C4-2B (cell line): ENCODE measurements around the gene PTPA.
"Not testable (repeated sequence)": the region's sequence is repeated elsewhere in the genome, so short reads cannot be mapped to it uniquely, and the experiment has no call there.

Experiments used
- H3K27ac ChIP-seq: fragments of 450-650 bp; 2 replicates; pipeline ENCODE4 v1.5.1; 2017
- ZFX ChIP-seq: fragments of 450-650 bp; IDR thresholded peaks from 2 replicates; pipeline ENCODE4 v1.6.1; 2017
- TF ChIP-seq, protein P1 (sequence below): fragments of 450-650 bp; conservative IDR thresholded peaks from 2 replicates; pipeline ENCODE4 v1.5.1; 2017; ENCODE audit warnings: mild to moderate bottlenecking

PTPA gene

DNA sequence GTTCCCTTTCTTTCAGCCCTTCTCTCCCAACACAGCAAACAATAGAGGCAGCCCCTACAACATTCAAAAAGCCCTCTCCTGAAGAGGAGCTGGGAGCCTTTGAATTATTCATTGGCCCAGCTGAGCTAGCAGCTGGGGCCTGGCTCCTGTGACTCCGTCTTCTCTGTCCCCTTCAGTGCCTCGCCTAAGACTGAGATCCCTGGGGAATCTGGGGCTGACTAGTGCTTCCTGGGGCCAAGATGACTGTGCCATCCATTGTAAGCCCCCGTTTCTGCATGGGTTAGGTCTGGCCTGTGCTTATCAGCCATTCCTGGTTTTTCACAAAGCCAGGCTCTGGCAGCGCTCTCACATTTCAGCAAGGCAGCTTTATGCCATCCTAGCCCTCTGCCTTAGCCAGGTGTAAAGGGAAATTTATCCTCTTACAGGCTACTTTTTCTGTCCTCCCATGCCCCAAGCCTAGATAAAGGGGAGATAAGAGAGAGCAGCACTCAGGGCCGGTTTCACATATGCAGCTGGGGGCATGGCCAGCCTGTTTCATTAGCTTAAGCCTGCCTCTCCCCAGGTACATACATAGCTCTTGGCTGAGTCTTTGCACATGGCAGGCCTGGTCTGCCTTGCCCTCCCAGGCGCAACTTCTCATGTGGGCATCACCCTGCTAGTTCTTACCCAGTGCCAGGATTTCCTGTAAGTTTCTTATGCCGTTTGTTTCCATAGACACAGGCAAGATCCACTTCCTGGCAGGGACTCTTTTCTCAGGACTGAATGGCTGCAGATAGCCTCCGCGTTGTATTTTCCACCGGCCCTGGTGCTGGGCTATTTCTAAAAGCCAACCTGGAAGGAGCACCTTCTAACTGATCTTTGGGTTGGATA is 15.8 kb downstream of the PTPA start:
- no peak overlapping the region for H3K27ac ChIP-seq

GRCh38 chr9:129128689-129129088 is 17.5 kb downstream of the PTPA start:
- no peak overlapping the region for H3K27ac ChIP-seq
- TF ChIP-seq, protein P1, sequence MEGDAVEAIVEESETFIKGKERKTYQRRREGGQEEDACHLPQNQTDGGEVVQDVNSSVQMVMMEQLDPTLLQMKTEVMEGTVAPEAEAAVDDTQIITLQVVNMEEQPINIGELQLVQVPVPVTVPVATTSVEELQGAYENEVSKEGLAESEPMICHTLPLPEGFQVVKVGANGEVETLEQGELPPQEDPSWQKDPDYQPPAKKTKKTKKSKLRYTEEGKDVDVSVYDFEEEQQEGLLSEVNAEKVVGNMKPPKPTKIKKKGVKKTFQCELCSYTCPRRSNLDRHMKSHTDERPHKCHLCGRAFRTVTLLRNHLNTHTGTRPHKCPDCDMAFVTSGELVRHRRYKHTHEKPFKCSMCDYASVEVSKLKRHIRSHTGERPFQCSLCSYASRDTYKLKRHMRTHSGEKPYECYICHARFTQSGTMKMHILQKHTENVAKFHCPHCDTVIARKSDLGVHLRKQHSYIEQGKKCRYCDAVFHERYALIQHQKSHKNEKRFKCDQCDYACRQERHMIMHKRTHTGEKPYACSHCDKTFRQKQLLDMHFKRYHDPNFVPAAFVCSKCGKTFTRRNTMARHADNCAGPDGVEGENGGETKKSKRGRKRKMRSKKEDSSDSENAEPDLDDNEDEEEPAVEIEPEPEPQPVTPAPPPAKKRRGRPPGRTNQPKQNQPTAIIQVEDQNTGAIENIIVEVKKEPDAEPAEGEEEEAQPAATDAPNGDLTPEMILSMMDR = no peak
- no peak for TF ChIP-seq ZFX

More for the DNA sequence above, 15.8 kb downstream of the PTPA start:
- TF ChIP-seq ZFX = no peak
- TF ChIP-seq, protein P1 = no peak

DNA sequence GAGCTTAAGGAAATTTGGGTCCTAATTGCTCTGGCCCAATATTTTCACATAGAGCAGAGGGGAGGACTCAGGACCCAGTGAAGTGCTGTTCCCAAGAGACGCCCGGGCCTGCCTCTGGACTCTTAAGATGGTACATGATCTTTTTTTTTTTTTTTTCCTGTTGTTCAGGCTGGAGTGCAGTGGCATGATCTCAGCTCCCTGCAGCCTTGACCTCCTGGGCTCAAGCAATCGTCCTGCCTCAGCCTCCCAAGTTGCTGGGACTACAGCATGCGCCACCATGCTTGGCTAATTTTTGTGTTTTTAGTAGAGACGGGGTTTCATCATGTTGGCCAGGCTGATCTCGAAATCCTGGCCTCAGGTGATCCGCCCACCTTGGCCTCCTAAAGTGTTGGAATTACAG is 19.1 kb downstream of the PTPA start:
- not testable (repeated sequence) for H3K27ac ChIP-seq

DNA sequence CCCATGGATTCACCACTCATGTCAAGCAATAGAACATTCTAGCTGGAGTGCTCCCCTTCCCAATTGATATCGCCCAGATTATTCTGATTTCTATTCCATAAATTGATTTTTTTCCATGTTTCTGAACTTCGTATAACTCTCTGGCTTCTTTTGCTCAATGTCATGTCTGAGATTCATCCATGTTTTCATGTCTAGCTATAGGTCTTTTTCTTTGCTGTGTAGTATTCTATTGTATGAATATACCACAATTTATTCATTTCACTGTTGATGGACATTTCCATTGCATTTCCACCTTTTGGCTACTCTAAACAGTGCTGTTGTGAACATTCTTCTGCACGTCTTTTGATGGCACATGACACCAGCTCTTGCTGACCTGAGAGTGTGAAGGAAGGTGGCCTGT is 19.6 kb downstream of the PTPA start:
- H3K27ac ChIP-seq = no peak overlapping the region
- no peak for TF ChIP-seq ZFX
- TF ChIP-seq, protein P1 = no peak

DNA sequence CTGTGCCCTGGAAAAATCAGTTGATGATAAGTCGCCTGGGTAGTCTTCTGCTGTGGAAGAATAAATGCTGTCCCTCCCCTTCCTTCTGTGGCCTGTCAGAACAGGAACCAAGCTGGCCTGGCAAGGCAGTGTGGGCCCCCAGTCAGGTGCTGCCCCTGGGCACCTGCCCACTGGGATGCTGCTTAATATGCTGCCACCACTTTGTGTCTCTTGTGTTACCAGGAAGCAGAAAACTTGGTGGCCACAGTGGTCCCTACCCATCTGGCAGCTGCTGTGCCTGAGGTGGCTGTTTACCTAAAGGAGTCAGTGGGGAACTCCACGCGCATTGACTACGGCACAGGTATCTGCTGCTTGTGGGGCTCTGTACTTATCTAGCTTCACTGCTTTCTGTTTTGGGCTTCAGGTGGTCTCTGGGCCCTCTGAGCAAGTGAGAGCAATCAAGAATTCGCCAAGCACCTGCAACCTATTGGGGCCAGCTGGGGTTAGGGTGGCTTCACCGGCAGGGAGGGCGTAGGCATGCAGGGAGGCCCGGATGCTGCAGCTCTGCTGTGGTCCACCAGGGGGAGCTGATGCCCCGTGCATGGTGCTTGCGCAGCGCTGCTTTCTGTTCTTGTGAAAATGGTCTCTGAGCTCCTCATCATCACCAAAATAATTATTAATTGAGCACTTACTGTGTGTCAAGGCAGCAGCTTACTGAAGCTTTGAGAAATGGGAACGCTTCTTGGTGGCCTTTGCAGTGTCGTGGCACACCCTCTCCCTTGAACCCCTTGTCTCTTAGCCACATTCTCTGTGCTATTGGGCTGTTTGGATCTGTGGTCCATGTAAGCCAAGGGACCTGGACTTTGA is 20.3 kb downstream of the PTPA start:
- H3K27ac ChIP-seq = no peak overlapping the region
- TF ChIP-seq, protein P1 = peak; percentile 99
- TF ChIP-seq ZFX = no peak

DNA sequence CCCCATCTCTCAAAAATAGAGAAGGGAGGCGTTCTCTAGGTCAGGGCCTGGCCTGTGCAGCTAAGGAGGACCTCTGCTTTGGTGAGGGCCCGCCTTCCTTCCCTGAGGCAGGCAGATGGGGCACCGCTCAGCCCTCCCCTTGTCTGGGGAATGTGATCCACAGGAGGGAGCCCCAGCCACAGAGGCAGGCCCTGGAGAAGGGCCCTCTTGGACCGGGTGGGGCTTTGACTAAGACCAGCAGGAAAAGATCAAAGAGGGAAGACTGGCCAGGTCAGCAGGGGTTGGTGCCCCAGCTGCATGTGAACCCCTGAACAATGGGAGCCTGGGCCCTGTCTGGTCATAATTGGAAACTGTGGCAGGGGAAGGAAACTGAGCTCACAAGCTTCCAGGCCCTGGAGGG is 21.9 kb downstream of the PTPA start:
- no peak overlapping the region for H3K27ac ChIP-seq
- TF ChIP-seq, protein P1 = no peak
- no peak for TF ChIP-seq ZFX

- no peak for TF ChIP-seq ZFX
- TF ChIP-seq, protein P1 = no peak
- no peak overlapping the region for H3K27ac ChIP-seq
Observed at GRCh38 chr9:129135476-129135875, 24.3 kb downstream of the PTPA start.
